HG03442 (cell line): Measurements from ENCODE around the gene PLA2G2F.

ENCODE experiments used
- ATAC-seq: cut with Tn5 transposase; IDR thresholded peaks from one replicate; pipeline ENCODE4 v1.9.1; 2021; ENCODE audit warnings: mild to moderate bottlenecking, moderate library complexity; ENCODE audit not compliant: unreplicated experiment

The PLA2G2F gene

GRCh38 chr1:20142001-20142710, 3.0 kb downstream of the PLA2G2F start:
- ATAC-seq = no peak

GRCh38 chr1:20143318-20143717, 4.2 kb downstream of the PLA2G2F start:
- ATAC-seq = no peak

- ATAC-seq = no peak
Observed at GRCh38 chr1:20143734-20144565, 4.8 kb downstream of the PLA2G2F start.

GRCh38 chr1:20147846-20148570, 8.9 kb downstream of the PLA2G2F start:
- ATAC-seq = no peak

- no peak for ATAC-seq
Observed at GRCh38 chr1:20148571-20149500, 9.7 kb downstream of the PLA2G2F start.

GRCh38 chr1:20149601-20150325, 10.6 kb downstream of the PLA2G2F start:
- no peak for ATAC-seq

- no peak for ATAC-seq
Observed at GRCh38 chr1:20150326-20150705, 11.2 kb downstream of the PLA2G2F start.

- no peak for ATAC-seq
Observed at GRCh38 chr1:20150969-20151368, 11.8 kb downstream of the PLA2G2F start.

- ATAC-seq = no peak
Observed at GRCh38 chr1:20151906-20152598, 12.9 kb downstream of the PLA2G2F start.

GRCh38 chr1:20152599-20152930, 13.4 kb downstream of the PLA2G2F start:
- ATAC-seq = no peak

- no peak for ATAC-seq
Observed at GRCh38 chr1:20153000-20153418, 13.9 kb downstream of the PLA2G2F start.

- no peak for ATAC-seq
Observed at GRCh38 chr1:20154301-20154831, 15.2 kb downstream of the PLA2G2F start.

- no peak for ATAC-seq
Observed at GRCh38 chr1:20158358-20159070, 19.4 kb downstream of the PLA2G2F start.

- no peak for ATAC-seq
Observed at GRCh38 chr1:20160034-20160433, 20.9 kb downstream of the PLA2G2F start.

GRCh38 chr1:20164694-20165202, 25.6 kb downstream of the PLA2G2F start:
- no peak for ATAC-seq

- ATAC-seq = no peak
Observed at GRCh38 chr1:20165522-20165951, 26.4 kb downstream of the PLA2G2F start.

- no peak for ATAC-seq
Observed at GRCh38 chr1:20166051-20166450, 26.9 kb downstream of the PLA2G2F start.

GRCh38 chr1:20167126-20167525, 28.0 kb downstream of the PLA2G2F start:
- ATAC-seq = no peak
